GM12865 (cell line): Measurements from ENCODE around the gene MED23.

Experiments used
- DNase-seq: peaks from one replicate; pipeline ENCODE4 v3.0.0; 2010; ENCODE audit warnings: low read depth
- H3K4me3 ChIP-seq: 2 replicates; pipeline ENCODE4 v1.5.1; 2011; ENCODE audit warnings: mild to moderate bottlenecking, low read depth, low read length, control low read depth
- CTCF ChIP-seq: IDR thresholded peaks from 2 replicates; pipeline ENCODE4 v1.5.1; 2011; ENCODE audit warnings: low read length, control low read depth, low read depth, inconsistent platforms; ENCODE audit not compliant: insufficient read depth; ENCODE audit errors: missing control alignments

MED23 gene

GRCh38 chr6:131657630-131658111 is 29.6 kb upstream of the MED23 start:
- DNase-seq: no peak

GRCh38 chr6:131657222-131657621 is 29.2 kb upstream of the MED23 start:
- no peak overlapping the region for H3K4me3 ChIP-seq
- DNase-seq: no peak
- no peak for TF ChIP-seq CTCF

More at GRCh38 chr6:131657630-131658111, 29.6 kb upstream of the MED23 start:
- no peak for TF ChIP-seq CTCF
- no peak overlapping the region for H3K4me3 ChIP-seq

- no peak for TF ChIP-seq CTCF
These were observed 28.6 kb upstream of the MED23 start for GRCh38 chr6:131656667-131657066.

GRCh38 chr6:131655951-131656350 is 27.9 kb upstream of the MED23 start:
- H3K4me3 ChIP-seq: no peak overlapping the region
- no peak for TF ChIP-seq CTCF
- DNase-seq: no peak

More at GRCh38 chr6:131656667-131657066, 28.6 kb upstream of the MED23 start:
- H3K4me3 ChIP-seq: no peak overlapping the region
- DNase-seq: no peak

GRCh38 chr6:131655387-131655786 is 27.3 kb upstream of the MED23 start:
- DNase-seq: no peak
- TF ChIP-seq CTCF: no peak
- no peak overlapping the region for H3K4me3 ChIP-seq

- no peak for DNase-seq
- TF ChIP-seq CTCF: no peak
- H3K4me3 ChIP-seq: no peak overlapping the region
These were observed 26.3 kb upstream of the MED23 start for GRCh38 chr6:131654326-131654725.

GRCh38 chr6:131652472-131652871 is 24.4 kb upstream of the MED23 start:
- DNase-seq: no peak

More at GRCh38 chr6:131652472-131652871, 24.4 kb upstream of the MED23 start:
- no peak overlapping the region for H3K4me3 ChIP-seq
- TF ChIP-seq CTCF: no peak
